ENCODE measurements around the gene VCX.
"Not testable (repeated sequence)": the region's sequence is repeated elsewhere in the genome, so short reads cannot be mapped to it uniquely, and the experiment has no call there.

VCX gene

GRCh38 chrX:7842871-7843270 lies at the start of gene VCX:
Gene VCX, plus strand, starts transcription at chrX:7843171. Its CDS starts 33 bp downstream, at chrX:7843204.
- not testable (repeated sequence) for DNase-seq (ENCODE audit: low read depth)

DNA sequence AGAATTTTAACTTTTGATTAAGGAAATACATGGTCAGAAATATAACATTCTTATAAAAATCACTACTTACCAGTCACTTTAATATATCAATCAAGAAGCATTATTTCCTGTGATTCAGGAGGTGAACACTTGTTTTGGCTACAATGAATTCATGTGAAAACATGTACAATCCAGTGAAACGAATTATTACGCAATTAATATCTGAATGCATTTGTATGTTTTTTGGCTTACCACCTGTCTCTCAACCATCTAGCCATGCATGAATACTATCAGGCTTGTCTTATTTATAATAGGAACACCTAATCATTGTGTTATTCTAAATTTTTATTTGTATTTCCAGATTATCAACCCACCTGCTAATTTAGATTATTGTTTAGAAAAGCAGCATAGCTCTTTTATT lies 44.6 kb upstream of the VCX start:
- no peak for DNase-seq (ENCODE audit: low read depth)

DNA sequence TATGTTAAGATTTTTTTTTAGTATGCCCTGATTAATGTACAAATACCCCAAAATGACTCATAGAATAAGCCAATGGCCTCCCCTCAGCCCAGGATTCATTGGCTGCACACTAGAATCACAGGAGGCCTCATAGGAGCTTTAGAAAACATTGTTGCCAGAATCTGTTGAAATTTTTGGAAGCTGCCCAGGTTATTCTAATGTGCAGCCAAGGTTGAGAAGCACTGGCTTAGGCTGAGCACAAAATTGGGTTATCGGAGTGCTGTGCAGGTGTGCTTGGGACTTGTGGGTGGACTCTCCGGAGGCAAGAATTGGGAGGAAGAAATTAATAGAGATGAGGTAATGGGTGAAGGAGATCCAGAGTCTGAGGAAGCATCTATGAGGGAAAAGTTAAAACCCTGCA lies 41.3 kb upstream of the VCX start:
- no peak for DNase-seq (ENCODE audit: low read depth)

GRCh38 chrX:7815166-7815805 lies 27.7 kb upstream of the VCX start:
- no peak for DNase-seq (ENCODE audit: low read depth)

DNA sequence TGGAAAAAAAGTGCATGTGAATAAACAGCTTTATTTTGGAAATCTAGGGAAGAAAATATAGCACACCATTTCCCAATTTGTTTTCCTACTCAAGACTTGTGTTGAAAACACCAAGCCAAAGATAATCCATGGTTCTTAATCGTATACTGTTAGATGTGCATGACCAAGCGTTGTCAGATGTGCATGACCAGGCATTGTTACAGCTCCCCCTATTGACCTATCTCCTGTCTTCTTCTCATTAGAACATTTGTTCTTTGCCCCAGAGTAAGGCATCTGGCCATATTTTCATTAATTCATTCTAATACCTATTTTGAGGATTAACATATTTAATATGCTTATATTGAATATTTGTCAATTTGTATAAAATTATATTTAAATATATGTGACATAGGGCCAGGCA lies 14.4 kb upstream of the VCX start:
- no peak for DNase-seq (ENCODE audit: low read depth)

DNA sequence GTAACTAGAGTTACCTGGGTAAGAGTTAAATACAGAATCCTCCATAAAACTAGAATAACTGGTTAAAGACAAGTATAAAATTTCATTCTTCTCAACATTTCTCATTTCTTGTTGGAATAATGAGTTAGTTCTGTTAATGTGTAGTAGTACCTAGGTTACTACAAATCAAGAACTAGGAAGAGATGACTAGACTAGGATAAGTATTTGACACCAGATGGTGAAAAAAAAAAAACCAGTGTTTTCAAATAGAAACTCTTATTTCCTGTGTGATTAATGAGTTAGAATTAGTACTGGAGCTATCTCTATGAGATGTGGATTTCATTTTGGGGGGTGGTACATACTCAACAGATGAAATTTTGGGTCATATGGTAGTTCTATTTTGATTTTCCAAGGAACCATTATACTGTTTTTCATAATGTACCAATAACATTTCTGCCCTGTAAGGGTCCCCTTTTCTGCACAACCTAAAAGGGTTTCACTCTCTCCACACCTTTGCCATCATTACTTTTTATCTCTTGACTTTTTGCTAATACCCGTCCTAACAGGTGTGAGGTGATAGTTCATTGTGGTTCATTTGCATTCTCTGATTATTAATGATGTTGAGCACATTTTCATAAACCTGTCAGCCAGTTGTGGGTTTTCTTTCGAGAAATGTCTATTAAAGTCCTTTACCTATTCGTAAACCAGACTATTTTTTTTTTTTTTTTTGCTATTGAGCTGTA lies 1.7 kb upstream of the VCX start:
- DNase-seq (ENCODE audit: low read depth): no peak

- DNase-seq (ENCODE audit: low read depth): no peak
Observed at GRCh38 chrX:7852166-7852565, 9.2 kb downstream of the VCX start.

- DNase-seq (ENCODE audit: low read depth): no peak
Observed at GRCh38 chrX:7872042-7872441, 29.1 kb downstream of the VCX start.

- no peak for DNase-seq (ENCODE audit: low read depth)
Observed at GRCh38 chrX:7876957-7877356, 34.0 kb downstream of the VCX start.

- no peak for DNase-seq (ENCODE audit: low read depth)
Observed at GRCh38 chrX:7889135-7889534, 46.2 kb downstream of the VCX start.

DNA sequence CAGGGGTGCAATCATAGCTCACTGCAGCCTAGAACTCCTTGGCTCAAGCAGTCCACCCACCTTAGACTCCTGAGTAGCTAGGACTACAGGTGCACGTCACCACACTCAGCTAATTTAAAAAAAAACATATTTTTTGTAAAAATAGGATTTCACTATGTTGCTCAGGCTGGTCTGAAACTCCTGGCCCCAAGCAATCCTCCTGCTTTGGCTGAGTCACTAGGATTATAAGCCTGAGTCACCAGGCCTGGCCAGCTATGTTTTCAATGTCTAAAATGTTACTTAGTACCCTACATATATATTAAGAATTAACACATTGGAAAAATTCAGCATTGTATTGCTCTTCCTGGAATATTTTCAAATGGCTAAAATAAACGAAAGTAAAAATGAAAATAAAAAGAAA lies 46.7 kb downstream of the VCX start:
- DNase-seq (ENCODE audit: low read depth): no peak

- DNase-seq (ENCODE audit: low read depth): no peak
Observed at GRCh38 chrX:7891928-7892327, 49.0 kb downstream of the VCX start.

All from stimulated activated CD8-positive, alpha-beta memory T cell treated with anti-CD3 and anti-CD28 coated beads, Interleukin-12 subunit alpha, Interleukin-12 subunit beta, amount 100 ng/mL, for 1 hour (primary cell).